GM19099 (cell line): Measurements from ENCODE around the gene P2RY8.
A peak's percentile ranks its signal among the peaks of the same experiment; 100 is the strongest.

Experiments
- POLR2A ChIP-seq: IDR thresholded peaks from 3 replicates; pipeline ENCODE4 v1.6.1; 2011; ENCODE audit warnings: low read depth; ENCODE audit not compliant: insufficient read length; ENCODE audit errors: extremely low read depth

Gene P2RY8

DNA sequence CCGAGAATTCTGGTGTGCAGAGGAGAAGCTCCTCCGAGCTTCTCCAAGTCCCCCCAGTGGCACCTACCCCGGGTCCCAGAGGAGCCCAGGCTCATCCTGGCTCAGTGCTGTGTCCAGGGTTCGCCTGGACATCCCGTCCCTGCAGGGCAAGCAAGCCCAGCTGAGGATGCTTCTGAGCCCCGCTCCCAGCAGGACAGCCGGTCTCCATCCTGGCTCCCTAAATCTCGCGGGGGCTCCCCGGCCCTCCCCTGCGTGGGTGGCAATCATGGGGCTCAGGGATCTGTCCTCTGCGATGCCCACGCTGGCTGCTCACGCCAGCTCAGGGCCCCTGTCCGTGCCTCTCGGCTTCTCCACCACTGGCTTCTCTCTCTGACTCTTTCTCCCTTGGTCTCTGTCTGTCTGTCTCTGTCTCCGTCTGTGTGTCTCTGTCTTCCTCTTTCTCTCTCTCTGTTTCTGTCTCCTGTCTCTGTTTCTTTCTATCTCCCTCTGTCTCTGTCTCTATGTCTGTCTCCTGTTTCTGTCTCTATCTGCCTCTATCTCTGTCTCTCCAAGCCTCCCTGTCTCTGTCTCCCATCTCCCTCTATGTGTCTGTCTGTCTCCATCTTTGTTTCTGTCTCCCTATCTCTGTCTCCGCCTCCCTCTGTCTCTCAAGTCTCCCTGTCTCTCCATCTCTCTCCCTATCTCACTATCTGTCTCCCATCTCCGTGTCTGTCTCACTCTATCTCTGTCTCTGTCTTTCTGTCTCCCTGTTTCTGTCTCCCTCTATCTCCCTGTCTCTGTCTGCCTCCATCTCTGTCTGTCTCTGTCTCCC, 117.2 kb downstream of the P2RY8 start:
- peak; percentile 24 for TF ChIP-seq POLR2A

DNA sequence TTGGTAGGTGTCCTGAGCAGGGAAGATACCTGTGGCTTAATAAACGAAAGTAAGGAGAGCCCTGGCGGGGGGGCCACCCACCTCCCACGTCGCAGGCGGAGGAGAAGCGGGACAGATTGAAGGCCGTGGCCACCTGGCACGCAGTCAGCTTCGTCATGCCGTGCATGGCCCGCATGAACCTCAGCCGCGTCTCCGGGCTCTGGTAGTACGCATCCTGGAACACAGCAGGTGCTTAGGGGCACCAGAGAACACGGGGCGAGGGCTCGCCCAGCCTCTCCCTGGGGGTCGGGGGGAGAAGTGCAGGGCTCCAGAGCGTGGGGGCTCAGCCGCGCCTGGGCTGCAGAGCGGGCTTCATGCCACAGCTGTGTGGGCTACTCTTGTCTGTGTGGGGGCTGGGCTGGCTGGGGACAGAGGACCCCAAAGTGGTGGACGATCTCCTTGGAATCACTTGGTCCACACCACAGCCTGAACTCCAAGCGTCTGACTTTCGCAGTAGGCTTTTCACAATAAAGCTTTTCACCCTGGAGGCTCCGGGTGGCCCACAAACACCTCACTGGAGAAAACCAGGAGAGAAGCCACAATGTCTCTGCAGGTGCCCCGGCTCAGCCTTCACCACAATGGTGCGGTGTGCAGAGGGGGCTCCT, 118.0 kb downstream of the P2RY8 start:
- no peak for TF ChIP-seq POLR2A

DNA sequence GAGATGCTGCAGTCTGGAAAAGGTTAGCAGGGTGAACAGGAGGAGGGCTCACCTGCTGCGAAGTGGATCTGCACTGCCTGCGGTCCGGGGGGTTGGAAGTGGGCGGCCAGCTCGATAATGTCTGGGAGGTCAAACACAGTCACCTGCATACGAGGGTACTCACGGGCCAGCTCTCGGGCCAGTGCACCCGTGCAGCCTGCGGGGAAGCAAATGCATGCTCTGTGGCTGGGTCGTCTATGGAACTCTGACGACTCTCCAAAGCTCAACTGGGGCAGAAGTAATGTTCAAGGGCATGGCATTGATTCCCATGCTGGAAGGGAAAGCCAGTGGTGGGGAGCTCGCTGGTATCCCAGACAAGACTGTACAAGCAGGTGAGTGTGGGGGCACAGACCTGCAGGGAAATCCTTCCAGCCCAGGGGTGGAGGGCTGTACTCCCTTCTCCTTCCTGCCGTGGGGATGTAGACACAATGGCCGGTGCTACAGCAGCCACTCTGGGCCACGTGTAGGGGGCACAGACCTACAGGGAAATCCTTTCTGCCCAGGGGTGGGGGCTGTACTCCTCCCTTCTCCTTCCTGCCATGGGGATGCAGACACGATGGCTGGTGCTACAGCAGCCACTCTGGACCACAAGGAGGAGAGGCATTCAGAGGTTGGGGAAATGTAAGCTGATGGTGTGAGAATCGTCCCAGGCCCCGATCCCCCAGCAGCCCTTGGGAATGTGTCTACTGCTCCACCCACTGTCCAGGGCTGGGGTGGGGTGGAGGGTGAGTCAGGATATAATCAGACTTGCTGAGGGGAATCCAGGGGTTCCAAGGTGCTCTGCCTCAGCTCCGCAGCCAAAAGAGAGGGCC, 118.8 kb downstream of the P2RY8 start:
- no peak for TF ChIP-seq POLR2A

DNA sequence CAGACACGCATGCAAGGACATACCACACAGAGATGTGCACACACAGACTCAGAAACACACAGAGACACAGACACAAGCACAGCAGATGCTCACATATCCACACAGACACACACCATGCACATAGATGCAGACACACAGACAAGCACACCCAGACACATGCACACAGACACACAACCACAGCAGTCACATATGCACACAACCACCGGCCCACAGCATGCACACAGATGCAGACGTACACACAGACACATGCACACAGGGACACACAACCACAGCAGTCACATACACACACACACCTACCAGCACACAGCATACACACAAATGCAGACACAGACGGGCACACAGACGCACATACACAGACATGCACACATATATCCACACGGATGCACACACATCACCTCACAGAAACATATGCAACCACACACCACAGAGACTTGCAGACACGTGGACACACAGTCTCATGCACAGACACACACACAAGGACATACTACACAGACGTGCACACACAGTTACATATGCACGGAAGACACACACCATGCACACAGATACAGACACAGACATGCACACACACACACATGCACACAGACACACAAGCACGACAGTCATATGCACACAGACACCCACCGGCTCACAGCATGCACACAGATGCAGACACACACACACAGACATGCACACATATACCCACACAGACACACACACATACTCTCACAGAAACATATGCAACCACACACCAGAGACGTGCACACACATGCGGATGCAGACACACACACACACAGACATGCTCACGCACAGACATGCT, 119.8 kb downstream of the P2RY8 start:
- TF ChIP-seq POLR2A: no peak

DNA sequence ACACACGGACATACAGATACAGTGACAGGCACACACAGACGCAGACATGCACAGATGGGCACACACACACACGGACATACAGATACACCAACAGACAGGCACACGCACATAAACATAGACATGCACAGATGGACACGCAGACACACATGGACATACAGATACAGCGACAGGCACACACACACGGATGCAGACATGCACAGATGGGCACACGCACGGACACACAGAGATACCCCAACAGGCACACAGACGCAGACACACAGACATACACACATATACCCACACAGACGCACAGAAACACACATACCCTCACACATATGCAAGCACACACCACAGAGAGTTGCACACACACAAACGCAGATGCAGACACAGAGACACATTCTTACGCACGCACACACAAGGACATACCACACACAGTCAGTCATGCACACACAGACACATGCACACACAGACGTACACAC, 120.6 kb downstream of the P2RY8 start:
- no peak for TF ChIP-seq POLR2A
